ENCODE data around the gene CBR4.
"Not testable (repeated sequence)": the region's sequence is repeated elsewhere in the genome, so short reads cannot be mapped to it uniquely, and the experiment has no call there.

The CBR4 gene

DNA sequence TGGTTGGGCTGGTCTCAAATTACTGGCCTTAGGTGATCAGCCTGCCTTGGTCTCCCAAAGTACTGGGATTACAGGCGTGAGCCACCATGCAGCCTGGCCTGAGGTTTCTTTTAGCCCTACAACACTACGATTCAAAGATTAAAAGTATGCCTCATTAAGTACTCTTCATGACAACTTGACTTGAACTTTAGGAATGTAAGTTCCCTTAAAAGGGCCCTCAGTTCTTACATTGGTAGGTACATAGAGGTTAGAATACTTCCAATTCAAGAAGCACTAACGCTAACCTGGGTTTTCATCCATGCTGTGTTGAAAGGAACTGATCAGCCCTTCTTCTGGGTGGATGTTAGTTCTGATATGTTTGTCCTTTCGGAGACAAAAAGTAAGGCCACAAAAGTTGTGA is 15.1 kb downstream of the CBR4 start:
- no peak for DNase-seq (ENCODE audit: low read depth in 2 of 2)
- no peak overlapping the region for H3K4me3 ChIP-seq (replicated peaks in 1 of 2; ENCODE audit: low read depth in 2 of 2, low read length in 2 of 2)
- TF ChIP-seq, protein P1, sequence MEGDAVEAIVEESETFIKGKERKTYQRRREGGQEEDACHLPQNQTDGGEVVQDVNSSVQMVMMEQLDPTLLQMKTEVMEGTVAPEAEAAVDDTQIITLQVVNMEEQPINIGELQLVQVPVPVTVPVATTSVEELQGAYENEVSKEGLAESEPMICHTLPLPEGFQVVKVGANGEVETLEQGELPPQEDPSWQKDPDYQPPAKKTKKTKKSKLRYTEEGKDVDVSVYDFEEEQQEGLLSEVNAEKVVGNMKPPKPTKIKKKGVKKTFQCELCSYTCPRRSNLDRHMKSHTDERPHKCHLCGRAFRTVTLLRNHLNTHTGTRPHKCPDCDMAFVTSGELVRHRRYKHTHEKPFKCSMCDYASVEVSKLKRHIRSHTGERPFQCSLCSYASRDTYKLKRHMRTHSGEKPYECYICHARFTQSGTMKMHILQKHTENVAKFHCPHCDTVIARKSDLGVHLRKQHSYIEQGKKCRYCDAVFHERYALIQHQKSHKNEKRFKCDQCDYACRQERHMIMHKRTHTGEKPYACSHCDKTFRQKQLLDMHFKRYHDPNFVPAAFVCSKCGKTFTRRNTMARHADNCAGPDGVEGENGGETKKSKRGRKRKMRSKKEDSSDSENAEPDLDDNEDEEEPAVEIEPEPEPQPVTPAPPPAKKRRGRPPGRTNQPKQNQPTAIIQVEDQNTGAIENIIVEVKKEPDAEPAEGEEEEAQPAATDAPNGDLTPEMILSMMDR (IDR thresholded peaks at IDR 0.05; ENCODE audit: low read depth, low read length), result no peak

DNA sequence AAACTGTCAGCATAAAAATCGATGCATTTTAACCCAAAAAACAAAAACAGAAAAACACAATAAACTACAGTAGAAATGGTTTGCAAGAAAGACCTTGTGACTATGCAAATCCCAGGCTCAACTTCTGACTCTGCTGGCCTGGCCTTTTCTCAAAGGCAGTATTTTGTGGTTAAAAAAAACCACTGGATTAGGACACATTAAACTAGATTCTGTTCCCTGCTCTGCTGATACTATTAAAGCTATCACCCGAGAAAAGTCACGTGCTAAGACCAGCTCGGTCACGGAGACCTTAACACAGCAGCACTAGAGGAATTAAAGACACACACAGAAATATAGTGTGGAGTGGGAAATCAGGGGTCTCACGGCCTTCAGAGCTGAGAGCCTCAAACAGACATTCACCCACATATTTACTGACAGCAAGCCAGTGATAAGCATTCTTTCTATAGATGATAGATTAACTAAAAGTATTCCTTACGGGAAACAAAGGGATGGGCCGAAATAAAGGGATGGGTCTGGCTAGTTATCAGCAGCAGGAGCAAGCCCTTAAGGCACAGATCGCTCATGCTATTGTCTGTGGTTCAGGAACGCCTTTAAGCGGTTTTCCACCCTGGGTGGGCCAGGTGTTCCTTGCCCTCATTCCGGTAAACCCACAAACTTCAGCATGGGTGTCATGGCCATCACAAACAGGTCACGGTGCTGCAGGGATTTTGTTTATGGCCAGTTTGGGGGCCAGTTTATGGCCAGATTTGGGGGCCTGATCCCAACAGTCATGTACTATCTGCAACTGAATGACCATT is 16.1 kb downstream of the CBR4 start:
- peak; percentile 29 to 38 for DNase-seq (ENCODE audit: low read depth in 2 of 2)
- TF ChIP-seq, protein P1 (IDR thresholded peaks at IDR 0.05; ENCODE audit: low read depth, low read length), result no peak
- H3K4me3 ChIP-seq (replicated peaks in 1 of 2; ENCODE audit: low read depth in 2 of 2, low read length in 2 of 2), result no peak overlapping the region

DNA sequence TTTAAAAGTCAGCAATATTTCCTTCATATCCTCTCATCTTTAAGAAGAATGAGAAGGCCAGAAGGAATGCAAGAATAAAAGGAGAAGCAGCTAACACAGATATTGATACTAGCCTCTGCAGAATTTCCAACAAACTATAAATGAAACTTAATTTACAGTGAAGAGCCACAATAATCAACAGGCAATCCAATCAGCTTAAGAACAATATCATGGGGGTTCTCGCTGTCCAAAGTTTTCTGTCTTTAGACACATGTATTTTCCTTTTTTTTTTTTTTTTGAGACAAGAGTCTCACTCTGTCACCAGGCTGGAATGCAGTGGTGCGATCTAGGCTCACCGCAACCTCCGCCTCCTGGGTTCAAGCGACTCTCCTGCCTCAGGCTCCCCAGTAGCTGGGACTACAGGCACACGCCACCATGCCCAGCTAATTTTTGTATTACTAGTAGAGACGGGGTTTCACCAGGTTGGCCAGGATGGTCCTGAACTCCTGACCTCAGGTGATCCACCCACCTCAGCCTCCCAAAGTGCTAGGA is 17.0 kb downstream of the CBR4 start:
- DNase-seq (ENCODE audit: low read depth in 2 of 2), result peak in 1 of 2 donors; percentile 19
- not testable (repeated sequence) for H3K4me3 ChIP-seq (replicated peaks in 1 of 2; ENCODE audit: low read depth in 2 of 2, low read length in 2 of 2)

DNA sequence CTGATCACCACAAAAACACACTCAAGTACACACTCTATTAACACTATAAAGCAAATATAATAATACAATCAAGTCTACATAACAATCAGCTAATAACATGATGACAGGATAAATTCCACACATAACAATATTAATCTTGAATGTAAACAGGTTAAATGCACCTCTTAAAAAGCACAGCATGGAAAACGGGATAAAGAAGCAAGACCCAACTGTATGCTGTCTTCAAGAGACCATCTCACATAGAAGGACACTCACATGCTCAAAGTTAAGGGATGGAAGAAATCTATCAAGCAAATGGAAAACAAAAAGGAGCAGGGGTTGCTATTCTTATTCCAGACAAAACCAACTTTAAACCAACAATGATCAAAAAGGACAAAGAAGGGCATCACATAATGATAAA is 28.1 kb downstream of the CBR4 start:
- TF ChIP-seq, protein P1 (IDR thresholded peaks at IDR 0.05; ENCODE audit: low read depth, low read length), result no peak
- DNase-seq (ENCODE audit: low read depth in 2 of 2), result no peak
- H3K4me3 ChIP-seq (replicated peaks in 1 of 2; ENCODE audit: low read depth in 2 of 2, low read length in 2 of 2), result no peak overlapping the region

DNA sequence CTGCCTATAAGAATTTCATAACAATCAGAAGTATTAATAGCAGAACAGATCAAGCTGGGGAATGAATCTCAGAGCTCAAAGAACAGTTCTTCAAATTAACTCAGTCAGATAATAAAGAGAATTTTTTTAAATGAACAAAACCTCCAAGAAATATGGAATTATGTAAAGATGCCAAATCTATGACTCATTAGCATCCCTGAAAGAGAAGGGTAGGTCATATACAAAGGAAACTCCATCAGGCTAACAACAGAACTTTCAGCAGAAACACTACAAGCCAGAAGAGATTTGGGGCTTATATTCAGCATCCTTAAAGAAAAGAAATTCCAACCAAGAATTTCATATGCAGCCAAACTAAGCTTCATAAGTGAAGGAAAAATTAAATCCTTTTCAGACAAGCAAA is 28.6 kb downstream of the CBR4 start:
- H3K4me3 ChIP-seq (replicated peaks in 1 of 2; ENCODE audit: low read depth in 2 of 2, low read length in 2 of 2), result no peak overlapping the region
- TF ChIP-seq, protein P1 (IDR thresholded peaks at IDR 0.05; ENCODE audit: low read depth, low read length), result no peak
- peak; percentile 35 to 64 for DNase-seq (ENCODE audit: low read depth in 2 of 2)

DNA sequence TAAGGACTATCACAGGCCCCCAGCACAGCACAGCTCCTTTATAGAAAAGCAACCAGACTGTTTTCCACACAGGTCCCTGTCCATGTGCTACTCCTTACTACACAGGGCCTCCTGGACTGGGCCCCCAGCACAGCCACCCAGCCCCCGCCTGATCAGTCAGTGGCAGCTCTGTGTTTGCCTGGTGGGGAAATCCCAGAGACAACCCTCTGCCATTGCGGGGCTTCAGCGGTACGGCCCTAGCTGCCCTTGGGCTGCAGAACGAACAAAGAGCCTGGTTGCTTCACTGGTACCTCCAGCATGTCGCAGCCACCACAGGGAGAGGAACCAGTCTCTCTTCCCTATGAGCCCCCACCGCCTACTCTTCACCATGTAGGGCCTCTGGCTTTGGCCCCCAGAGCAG is 30.7 kb downstream of the CBR4 start:
- DNase-seq (ENCODE audit: low read depth in 2 of 2), result no peak
- H3K4me3 ChIP-seq (replicated peaks in 1 of 2; ENCODE audit: low read depth in 2 of 2, low read length in 2 of 2), result no peak overlapping the region
- TF ChIP-seq, protein P1 (IDR thresholded peaks at IDR 0.05; ENCODE audit: low read depth, low read length), result no peak

DNA sequence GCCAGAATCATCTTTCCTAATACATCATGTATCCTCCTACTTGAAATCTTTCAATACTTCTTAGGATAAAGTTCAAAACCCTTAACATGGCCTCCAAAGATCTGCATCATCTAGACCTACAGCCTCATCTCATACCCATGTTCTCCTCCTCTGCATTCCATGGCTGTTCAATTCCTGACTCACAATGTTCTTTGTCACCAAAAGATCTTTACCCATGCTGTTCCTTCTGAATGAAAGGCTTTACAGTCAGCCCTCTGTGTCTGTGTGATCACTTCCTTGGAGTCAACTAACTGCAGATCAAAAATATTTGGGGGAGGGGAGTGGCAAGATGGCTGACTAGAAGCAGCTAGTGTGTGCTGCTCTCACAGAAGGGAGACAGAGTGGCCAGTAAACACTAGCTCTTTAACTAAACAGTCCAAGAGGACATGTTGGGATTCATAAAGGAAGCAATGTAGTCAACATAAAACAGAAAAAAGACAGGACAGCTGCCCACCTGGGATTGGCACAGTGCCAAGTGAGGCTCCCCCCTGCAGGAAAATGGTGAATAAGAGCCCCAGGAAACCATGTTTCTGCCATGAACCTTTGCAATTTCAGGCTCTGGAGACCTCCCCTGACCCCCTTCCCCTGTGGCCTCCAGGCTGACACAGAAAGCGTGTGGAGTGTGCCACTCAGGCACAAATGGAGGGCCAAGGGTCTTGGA is 31.9 kb downstream of the CBR4 start:
- TF ChIP-seq, protein P1 (IDR thresholded peaks at IDR 0.05; ENCODE audit: low read depth, low read length), result no peak
- H3K4me3 ChIP-seq (replicated peaks in 1 of 2; ENCODE audit: low read depth in 2 of 2, low read length in 2 of 2), result no peak overlapping the region
- DNase-seq (ENCODE audit: low read depth in 2 of 2), result peak; percentile 3 to 87
